ENCODE measurements around the gene TCEAL7.

- no peak for TF ChIP-seq CTCF (IDR thresholded peaks at IDR 0.05; ENCODE audit: low read depth, low read length)
- TF ChIP-seq EZH2phosphoT487 (IDR thresholded peaks at IDR 0.05; ENCODE audit: low read depth), result no peak
Observed at GRCh38 chrX:103363046-103363445, 33.0 kb downstream of the TCEAL7 start.
